ENCODE measurements around the gene TXNL4A.

The TXNL4A gene

GRCh38 chr18:79991494-79991893 lies 3.1 kb upstream of the TXNL4A start:
- DNase-seq = no peak

- no peak for DNase-seq
Measured at GRCh38 chr18:79989195-79989497, 783 bp upstream of the TXNL4A start.

DNA sequence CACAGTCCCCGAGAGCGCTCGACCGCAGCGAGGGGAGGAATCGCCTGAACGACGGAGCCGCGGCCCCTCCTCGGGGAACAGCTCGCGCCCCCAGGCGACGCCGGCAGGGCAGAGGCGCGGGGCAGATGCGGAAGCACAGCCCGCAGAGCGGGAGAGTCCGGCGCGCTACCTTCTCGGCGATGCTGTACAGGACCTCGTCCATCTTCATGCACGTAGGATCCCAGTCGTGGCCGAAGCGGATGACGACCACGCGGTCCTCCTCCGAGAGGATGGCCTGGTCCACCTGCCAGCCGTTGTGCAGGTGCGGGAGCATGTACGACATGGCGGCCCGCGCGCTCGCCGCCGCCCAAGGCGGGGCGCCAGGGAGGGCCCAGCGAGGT lies 302 bp downstream of the TXNL4A start:
- peak; percentile 42 to 57 for DNase-seq

- DNase-seq = no peak
Measured at GRCh38 chr18:79987566-79987965, 797 bp downstream of the TXNL4A start.

DNA sequence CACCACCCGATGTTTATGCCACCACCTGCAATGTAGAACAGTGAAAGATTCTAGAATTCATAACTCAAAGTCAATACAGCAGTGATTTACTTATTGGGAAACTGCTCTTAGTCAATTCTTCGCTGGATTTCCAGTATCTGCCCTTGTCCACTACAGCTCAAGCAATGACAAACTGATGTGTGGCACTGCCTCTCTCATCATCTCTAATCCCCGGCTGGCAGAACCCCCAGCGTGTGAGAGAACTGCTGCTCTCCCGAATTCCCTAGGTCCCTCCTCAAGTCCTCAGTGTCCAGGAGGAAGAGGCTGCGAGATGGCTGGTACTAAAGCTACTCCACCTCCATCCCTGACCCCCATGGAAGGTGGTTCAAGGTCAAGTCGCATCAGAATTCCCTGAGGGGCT lies 1.6 kb downstream of the TXNL4A start:
- no peak for DNase-seq

DNA sequence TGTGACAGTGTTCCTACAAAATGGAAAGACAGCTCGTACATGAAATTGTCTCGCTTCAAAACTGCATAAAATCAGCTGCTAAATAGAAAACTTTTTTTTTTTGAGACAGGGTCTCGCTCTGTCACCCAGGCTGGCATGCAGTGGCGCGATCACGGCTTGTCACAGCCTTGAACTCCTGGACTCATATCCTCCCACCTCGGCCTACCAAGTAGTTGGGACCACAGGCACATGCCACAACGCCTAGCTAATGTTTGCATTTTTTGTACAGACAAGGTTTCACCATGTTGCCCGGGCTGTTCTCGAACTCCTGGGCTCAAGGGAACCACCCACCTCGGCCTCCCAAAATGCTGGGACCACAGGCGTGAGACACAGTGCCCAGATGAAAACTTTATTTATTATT lies 3.2 kb downstream of the TXNL4A start:
- DNase-seq = no peak

- no peak for DNase-seq
Measured at GRCh38 chr18:79983793-79984192, 4.6 kb downstream of the TXNL4A start.

- no peak for DNase-seq
Measured at GRCh38 chr18:79983253-79983652, 5.1 kb downstream of the TXNL4A start.

- peak in 1 of 2 donors; percentile 22 for DNase-seq
Measured at GRCh38 chr18:79982736-79983135, 5.6 kb downstream of the TXNL4A start.

DNA sequence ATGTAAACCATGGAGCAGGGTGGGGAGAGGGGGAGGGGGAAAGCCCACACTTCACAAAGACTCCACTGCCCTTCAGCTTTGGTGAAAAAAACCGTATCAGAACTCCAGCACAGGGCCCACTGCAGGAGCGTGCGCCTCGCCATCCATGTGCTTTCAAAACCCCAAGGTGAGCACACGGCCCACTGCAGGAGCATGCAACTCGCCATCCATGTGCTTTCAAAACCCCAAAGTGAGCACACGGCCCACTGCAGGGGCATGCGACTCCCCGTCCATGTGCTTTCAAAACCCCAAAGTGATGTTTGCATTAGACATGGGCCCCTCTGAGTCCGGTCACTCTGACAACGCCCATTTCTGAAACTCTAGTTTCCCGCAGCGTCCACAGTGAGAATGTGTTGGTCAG lies 7.8 kb downstream of the TXNL4A start:
- DNase-seq = no peak

GRCh38 chr18:79979843-79980242 lies 8.5 kb downstream of the TXNL4A start:
- DNase-seq = no peak

- no peak for DNase-seq
Measured at GRCh38 chr18:79975985-79976680, 12.2 kb downstream of the TXNL4A start.

GRCh38 chr18:79975043-79975442 lies 13.3 kb downstream of the TXNL4A start:
- no peak for DNase-seq

DNA sequence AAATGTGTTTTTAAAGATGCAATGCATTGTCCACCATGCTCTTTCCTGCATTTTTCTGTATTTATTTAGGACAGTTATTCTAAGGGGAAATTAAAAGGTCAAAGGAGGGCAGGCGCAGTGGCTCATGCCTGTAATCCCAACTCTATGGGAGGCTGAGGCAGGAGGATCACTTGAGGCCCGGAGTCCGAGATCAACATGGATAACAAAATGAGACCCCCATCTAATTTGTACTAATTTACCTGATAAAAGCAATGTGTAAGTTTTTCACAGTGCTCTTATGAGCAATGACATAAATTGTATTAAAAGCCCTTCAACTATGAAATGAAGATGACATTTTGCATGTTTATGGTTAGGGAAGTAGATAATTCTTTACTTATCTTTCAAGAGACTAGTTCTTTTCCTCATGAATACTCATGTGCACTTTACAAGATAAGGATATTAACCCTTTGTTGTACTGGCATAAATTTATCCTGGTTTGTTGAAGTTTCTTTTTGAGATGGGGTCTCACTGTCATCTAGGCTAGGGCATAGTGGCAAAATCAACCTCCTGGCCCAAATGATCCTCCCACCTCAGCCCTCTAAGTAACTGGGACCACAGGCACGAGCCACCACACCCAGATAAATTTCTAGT lies 14.2 kb downstream of the TXNL4A start:
- no peak for DNase-seq

DNA sequence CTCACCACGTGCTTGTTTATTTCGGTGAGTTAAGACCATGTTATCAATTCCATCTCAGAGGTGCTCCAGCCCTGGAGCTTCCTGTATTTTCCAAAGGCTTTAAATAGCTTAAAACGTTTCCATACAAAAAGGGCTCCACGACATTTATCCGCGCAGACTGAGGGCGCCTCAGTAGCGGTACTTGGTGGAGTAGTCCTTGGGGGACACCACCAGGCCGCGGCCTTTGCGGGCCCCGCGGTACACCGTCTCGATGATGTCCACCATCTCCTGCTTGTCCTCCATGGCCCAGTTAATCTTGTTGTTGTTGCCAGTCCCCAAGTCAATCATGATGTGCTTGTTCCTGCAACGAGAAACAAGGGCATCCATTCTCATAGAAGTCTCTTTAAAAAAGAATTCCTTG lies 14.8 kb downstream of the TXNL4A start:
- no peak for DNase-seq

DNA sequence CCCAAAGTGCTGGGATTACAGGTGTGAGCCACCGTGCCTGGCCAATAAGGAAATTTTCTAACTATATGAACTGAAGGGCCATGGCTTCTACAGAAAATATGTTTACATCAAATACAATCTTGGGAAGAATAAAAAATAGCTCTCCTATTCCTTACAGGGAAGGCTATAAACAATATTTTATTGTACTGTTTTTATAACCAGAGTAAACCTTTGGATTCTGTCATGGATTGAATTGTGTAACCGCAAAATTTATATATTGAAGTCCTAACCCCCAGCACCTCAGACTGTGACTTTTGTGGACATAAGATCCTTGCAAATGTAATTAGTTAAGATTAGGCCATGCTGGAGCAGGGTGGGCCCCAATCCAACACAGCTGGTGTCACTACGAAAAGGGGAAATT lies 15.6 kb downstream of the TXNL4A start:
- no peak for DNase-seq

DNA sequence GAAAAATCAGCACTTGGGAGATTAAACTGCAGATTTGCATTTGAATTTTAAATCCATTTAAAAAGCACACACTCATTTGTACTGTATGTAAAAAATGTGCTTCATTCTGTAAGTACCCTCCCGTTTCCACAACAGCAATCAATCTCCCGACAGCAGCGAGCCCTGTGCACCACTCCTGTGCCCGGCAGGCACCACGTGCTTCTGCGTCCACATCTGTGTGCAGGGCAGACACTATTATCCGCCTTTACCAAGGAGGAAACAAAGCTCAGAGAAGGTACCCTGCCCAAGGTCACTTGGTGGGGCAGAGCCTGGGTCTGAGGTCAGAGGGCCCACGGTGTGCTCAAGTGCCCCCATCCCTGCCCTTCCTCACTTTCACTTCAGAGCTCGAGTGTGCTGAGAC lies 16.4 kb downstream of the TXNL4A start:
- no peak for DNase-seq

- no peak for DNase-seq
Measured at GRCh38 chr18:79971211-79971952, 17.0 kb downstream of the TXNL4A start.

DNA sequence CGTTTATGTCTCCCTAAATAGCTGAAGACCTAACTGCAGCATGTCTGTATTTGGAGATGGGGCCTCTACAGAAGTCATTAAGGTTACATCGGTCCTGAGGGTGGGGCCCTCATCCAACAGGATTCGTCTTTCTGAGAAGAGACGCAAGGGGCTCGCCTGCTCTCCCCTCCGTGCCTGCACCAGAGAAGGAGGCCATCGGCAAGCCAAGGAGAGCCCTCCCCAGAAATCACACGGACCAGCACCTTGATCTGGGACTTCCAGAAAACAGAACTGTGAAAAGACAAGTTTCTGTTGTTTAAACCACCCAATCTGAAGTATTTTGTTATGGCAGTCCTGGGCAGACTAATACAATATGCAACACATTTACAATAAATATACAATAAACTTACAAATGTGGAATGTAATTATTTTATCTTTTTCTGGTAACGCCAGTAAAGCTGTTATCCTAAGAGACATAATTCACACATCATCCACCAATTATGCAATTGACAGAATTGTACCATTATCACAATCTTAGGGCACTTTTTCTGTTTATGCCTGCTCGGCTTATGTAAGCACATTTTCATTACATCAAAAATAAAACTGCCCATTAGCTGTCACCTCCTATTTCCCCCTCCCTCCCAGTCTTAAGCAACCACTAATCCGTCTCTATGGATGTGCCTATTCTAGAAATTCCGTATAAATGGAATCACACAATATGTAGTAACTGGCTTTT lies 17.8 kb downstream of the TXNL4A start:
- no peak for DNase-seq

DNA sequence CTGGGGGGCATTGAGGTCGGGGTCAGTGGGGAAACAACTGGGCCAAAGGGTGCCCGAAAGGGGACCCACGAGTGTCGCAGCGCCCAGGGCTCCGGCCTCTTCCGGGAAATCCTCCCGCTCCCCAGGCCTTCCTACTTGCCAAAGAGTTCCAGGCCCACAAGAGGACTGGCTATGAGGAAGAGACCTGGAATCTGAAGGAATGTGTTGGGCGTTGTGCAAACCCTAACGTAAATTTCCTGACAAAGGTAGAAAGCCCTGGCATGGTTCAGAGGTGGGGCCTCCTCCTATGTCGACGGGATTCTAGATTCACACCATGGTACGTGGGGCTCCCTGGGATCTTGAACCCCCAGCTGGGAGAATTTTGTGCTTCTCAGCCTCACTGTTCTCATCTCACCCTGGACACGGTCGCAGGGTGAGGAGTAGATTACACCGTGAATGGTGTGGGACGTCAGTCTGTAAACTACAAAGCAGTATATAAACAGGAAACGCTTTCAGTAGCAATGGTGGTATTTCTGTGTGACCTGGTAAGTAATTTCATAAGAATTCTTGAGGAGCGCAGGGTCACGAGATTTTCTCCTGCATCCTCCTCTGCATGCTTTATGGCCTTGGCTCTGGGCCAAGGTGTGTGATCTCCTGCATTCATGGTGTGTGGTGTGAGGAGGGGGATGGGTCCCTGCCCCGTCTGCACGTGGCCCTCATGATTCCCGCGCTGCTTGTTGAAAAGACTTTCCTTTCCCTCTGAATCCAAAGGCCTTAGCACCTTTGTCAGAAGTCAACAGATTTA lies 23.1 kb downstream of the TXNL4A start:
- no peak for DNase-seq

DNA sequence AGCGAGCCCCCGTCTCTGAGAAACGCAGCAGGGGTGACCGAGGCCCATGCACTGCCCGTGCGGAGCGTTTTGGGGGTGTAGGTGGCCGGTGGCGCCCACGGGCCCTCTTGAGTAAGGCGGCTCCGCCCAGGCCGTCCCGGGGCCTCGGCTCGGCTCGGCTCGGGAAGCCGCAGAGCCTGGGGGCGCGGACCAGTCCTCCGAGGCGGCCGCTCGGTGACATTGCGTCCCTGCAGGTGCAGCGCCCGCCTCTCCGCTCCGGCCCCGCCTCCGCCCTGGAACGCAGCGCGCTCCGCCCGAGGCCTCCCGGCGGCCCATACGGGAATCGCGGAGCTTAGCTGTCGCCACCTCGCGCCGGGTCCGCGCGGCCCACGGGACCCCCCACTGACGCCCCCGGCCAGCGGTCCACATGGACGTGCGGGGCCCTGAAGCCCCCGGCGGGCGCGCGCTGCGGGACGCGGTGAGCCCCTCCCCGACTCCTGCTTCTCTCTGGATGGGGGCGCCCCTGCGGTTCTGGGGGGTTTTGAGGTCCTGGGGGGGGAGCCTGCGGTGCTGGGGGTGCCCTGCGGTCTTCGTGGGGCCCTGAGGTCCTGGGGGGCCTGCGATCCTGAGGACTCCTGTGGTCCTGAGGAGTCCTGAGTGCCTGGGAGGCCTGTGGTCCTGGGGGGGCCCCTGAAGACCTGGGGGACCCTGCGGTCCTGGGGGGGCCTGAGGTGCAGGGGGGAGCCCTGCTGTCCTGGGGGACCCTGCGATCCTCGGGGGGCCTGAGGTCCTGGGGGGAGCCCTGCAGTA lies 23.8 kb downstream of the TXNL4A start, which contains the start of gene HSBP1L1:
TSS of gene HSBP1L1 (plus strand) at position 314 of the 789 bp plus-strand sequence. CDS start at position 407, 93 bp downstream.
- peak; percentile 40 to 67 for DNase-seq

All from stimulated activated CD4-positive, alpha-beta T cell treated with anti-CD3 and anti-CD28 coated beads, Interleukin-2, amount 100 ng/mL, for 48 hours (primary cell).